Caco-2 (cell line): ENCODE data around the gene EEPD1. TPM values are rescaled to one million over a fixed set of nuclear protein-coding genes. Genes with fewer than 3 reads are reported as not detected.

ENCODE experiments used
- BruUV-seq: library from RNA; stranded (reverse); fragments of 400-500 nt; replicated peaks from 2 replicates; lab custom pipeline; 2021; lab: Mats Ljungman, UMichigan
- CTCF ChIA-PET: fragments of 300-600 bp; sonication (Branson Sonifier 250); formaldehyde crosslinking; loops from one replicate; lab custom pipeline; 2022; ENCODE audit warnings: antibody characterized with exemption; lab: Charles Lee
- POLR2A ChIA-PET: fragments of 300-600 bp; sonication (Branson Sonifier 250); formaldehyde crosslinking; loops from one replicate; lab custom pipeline; 2022; ENCODE audit warnings: antibody characterized with exemption; lab: Charles Lee
- DNase-seq, 2 experiments: peaks; one replicate each; pipeline versions ENCODE4 v3.0.0 to v3.0.0-alpha.2; 2020 to 2022
- H3K27me3 ChIP-seq: replicated peaks from 2 replicates; pipeline ENCODE4 v1.6.0; 2011; ENCODE audit warnings: low read length; ENCODE audit not compliant: control insufficient read depth, insufficient read depth
- H3K36me3 ChIP-seq: 2 replicates; pipeline ENCODE4 v1.5.1; 2011; ENCODE audit warnings: low read length; ENCODE audit not compliant: control insufficient read depth, insufficient read depth
- H3K4me1 ChIP-seq: fragments of 250-450 bp; sonication (Bioruptor Pico); 2 replicates; pipeline ENCODE4 v1.5.1; 2020; ENCODE audit warnings: mild to moderate bottlenecking
- H3K4me3 ChIP-seq: 2 replicates; pipeline ENCODE4 v1.5.1; 2011; ENCODE audit warnings: low read depth, mild to moderate bottlenecking, control low read depth, low read length
- H3K9me3 ChIP-seq: fragments of 250-450 bp; sonication (Bioruptor Pico); 2 replicates; pipeline ENCODE4 v1.5.1; 2020; ENCODE audit warnings: mild to moderate bottlenecking, moderate library complexity
- H3K27ac Mint-ChIP-seq: one replicate; pipeline ENCODE4 v1.8.0; 2022; ENCODE audit warnings: mixed read lengths; ENCODE audit not compliant: unreplicated experiment
- H3K27me3 Mint-ChIP-seq: one replicate; pipeline ENCODE4 v1.8.0; 2022; ENCODE audit warnings: mixed read lengths; ENCODE audit not compliant: insufficient read depth, unreplicated experiment
- H3K36me3 Mint-ChIP-seq: one replicate; pipeline ENCODE4 v1.8.0; 2022; ENCODE audit warnings: mild to moderate bottlenecking, mixed read lengths; ENCODE audit not compliant: insufficient read depth, unreplicated experiment
- H3K4me1 Mint-ChIP-seq: one replicate; pipeline ENCODE4 v1.8.0; 2022; ENCODE audit warnings: low read depth, mixed read lengths; ENCODE audit not compliant: unreplicated experiment
- H3K4me3 Mint-ChIP-seq: one replicate; pipeline ENCODE4 v1.8.0; 2022; ENCODE audit warnings: mild to moderate bottlenecking, moderate library complexity, mixed read lengths; ENCODE audit not compliant: unreplicated experiment
- H3K9me3 Mint-ChIP-seq: one replicate; pipeline ENCODE4 v1.8.0; 2022; ENCODE audit warnings: mixed read lengths; ENCODE audit not compliant: unreplicated experiment
- CTCF ChIP-seq, 2 experiments: fragments of 200-600 bp in 1 of 2; IDR thresholded peaks; 1 replicate in 1 of 2; 2 replicates in 1 of 2; pipeline versions ENCODE4 v1.5.1 to v1.8.0; 2011 to 2022; ENCODE audit warnings: antibody characterized with exemption in 1 of 2, control low read depth in 1 of 2, inconsistent platforms in 1 of 2, low read depth in 1 of 2, low read length in 1 of 2, mild to moderate bottlenecking in 1 of 2, moderate library complexity in 1 of 2; ENCODE audit not compliant: insufficient read depth in 1 of 2, severe bottlenecking in 1 of 2, unreplicated experiment in 1 of 2
- intact Hi-C: fragments of 100-400 bp; cut with micrococcal nuclease; formaldehyde crosslinking; loops from one replicate; pipeline ENCODE4 v1.10.0; 2022; ENCODE audit not compliant: unreplicated experiment
- total RNA-seq: library from RNA; stranded (reverse); gene quantifications from 2 replicates; pipeline ENCODE4 v1.2.3, GENCODE V29; 2022

The EEPD1 gene
- total RNA-seq, 1 experiment from 2014 or later, result 1.8 TPM

- H3K4me1 ChIP-seq, result no peaks in the 10 kb centered on the region
- H3K36me3 ChIP-seq, result no peaks in the 10 kb centered on the region
- BruUV-seq, result no TSS peak
- intact Hi-C loops, result no loop called here
- Mint-ChIP-seq H3K27ac (no peak overlapping the region), H3K36me3 (no peaks in the 10 kb centered on the region), H3K4me3 (no peak overlapping the region), H3K9me3 (no peaks in the 10 kb centered on the region), H3K4me1 (no peaks in the 10 kb centered on the region), H3K27me3 (no peaks in the 10 kb centered on the region)
- H3K4me3 ChIP-seq, result no peak overlapping the region
- no peak for DNase-seq
- ChIA-PET CTCF (no interaction called here), POLR2A (no interaction called here)
- H3K9me3 ChIP-seq, result no peaks in the 10 kb centered on the region
- no peak for TF ChIP-seq CTCF (IDR thresholded peaks at IDR 0.05; ENCODE audit: insufficient read depth in 1 of 2, low read depth in 1 of 2, low read length in 1 of 2, severe bottlenecking in 1 of 2, unreplicated experiment in 1 of 2)
- no peaks in the 10 kb centered on the region; the same call in 1 of the 2 replicates for H3K27me3 ChIP-seq
Observed at GRCh38 chr7:36312915-36313334, 159.9 kb downstream of the EEPD1 start.

- Mint-ChIP-seq H3K4me3 (no peak overlapping the region), H3K27me3 (no peaks in the 10 kb centered on the region), H3K9me3 (no peaks in the 10 kb centered on the region), H3K27ac (no peak overlapping the region), H3K4me1 (no peaks in the 10 kb centered on the region), H3K36me3 (no peaks in the 10 kb centered on the region)
- POLR2A ChIA-PET, result no interaction called here
- no peak for TF ChIP-seq CTCF (IDR thresholded peaks at IDR 0.05; ENCODE audit: insufficient read depth in 1 of 2, low read depth in 1 of 2, low read length in 1 of 2, severe bottlenecking in 1 of 2, unreplicated experiment in 1 of 2)
- CTCF ChIA-PET, result no interaction called here
- DNase-seq, result no peak
- BruUV-seq, result no TSS peak
- H3K9me3 ChIP-seq, result no peaks in the 10 kb centered on the region
- no peaks in the 10 kb centered on the region for H3K4me1 ChIP-seq
- H3K27me3 ChIP-seq, result no peaks in the 10 kb centered on the region; the same call in 1 of the 2 replicates
- intact Hi-C loops, result no loop called here
- H3K4me3 ChIP-seq, result no peak overlapping the region
- no peaks in the 10 kb centered on the region for H3K36me3 ChIP-seq
Observed at GRCh38 chr7:36313607-36314006, 160.6 kb downstream of the EEPD1 start.

GRCh38 chr7:36314491-36314890 is 161.4 kb downstream of the EEPD1 start:
- no peak for TF ChIP-seq CTCF (IDR thresholded peaks at IDR 0.05; ENCODE audit: insufficient read depth in 1 of 2, low read depth in 1 of 2, low read length in 1 of 2, severe bottlenecking in 1 of 2, unreplicated experiment in 1 of 2)
- Mint-ChIP-seq H3K4me3 (no peak overlapping the region), H3K27me3 (no peaks in the 10 kb centered on the region), H3K27ac (no peak overlapping the region), H3K9me3 (no peaks in the 10 kb centered on the region), H3K4me1 (no peaks in the 10 kb centered on the region), H3K36me3 (no peaks in the 10 kb centered on the region)
- no peak for DNase-seq
- CTCF ChIA-PET, result no interaction called here
- Histone ChIP-seq H3K27me3 (no peaks in the 10 kb centered on the region; the same call in 1 of the 2 replicates), H3K4me3 (no peak overlapping the region), H3K4me1 (no peaks in the 10 kb centered on the region), H3K9me3 (peaks cover 3% of the 10 kb centered on the region; the same call in 1 of the 2 replicates), H3K36me3 (no peaks in the 10 kb centered on the region)
- POLR2A ChIA-PET, result no interaction called here
- intact Hi-C loops, result no loop called here
- BruUV-seq, result no TSS peak
